Measurements from ENCODE around the gene TSPAN14. TPM values are rescaled to one million over a fixed set of nuclear protein-coding genes. Genes with fewer than 3 reads are reported as not detected.

Gene TSPAN14
- total RNA-seq, 1 experiment from 2014 or later = 73.5 TPM

- TF ChIP-seq HMGA2 (CRISPR knock-in tag; IDR thresholded peaks at IDR 0.05) = no peak
- no peaks in the 10 kb centered on the region for H3K4me1 Mint-ChIP-seq
- H3K27me3 Mint-ChIP-seq (ENCODE audit: low read depth) = no peaks in the 10 kb centered on the region
- peaks cover 64% of the 10 kb centered on the region for H3K36me3 Mint-ChIP-seq
- H3K27ac Mint-ChIP-seq = no peak overlapping the region
- ATAC-seq = no peak
- H3K9me3 Mint-ChIP-seq = no peaks in the 10 kb centered on the region
- ChIA-PET POLR2A (no interaction called here), CTCF (no interaction called here)
- H3K4me3 Mint-ChIP-seq = no peak overlapping the region
- DNase-seq (ENCODE audit: low spot score) = no peak
These were observed 26.6 kb upstream of the TSPAN14 start for GRCh38 chr10:80427541-80427940.

DNA sequence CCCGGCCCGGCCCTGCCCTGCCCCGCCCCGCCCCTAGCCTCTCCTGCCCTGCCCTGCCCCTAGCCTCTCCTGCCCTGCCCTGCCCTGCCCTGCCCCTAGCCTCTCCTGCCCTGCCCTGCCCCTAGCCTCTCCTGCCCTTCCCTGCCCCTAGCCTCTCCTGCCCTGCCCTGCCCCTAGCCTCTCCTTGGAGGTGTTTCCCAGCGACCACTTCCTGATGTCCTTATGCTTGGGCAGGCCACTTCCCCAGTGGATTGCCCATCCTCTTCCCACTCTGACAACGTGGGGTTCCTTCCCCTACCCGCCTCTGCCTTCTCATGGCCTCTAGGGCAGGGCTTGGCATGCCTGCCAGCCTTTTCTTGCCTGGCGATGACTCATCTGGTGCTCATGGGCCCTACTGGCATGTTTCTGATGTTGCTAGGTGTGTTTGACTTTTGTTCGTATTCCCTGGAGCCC, 24.6 kb upstream of the TSPAN14 start:
- no peaks in the 10 kb centered on the region for H3K4me1 Mint-ChIP-seq
- peaks cover 55% of the 10 kb centered on the region for H3K36me3 Mint-ChIP-seq
- H3K27ac Mint-ChIP-seq = no peak overlapping the region; the same call in 1 of the 2 replicates
- CTCF ChIA-PET = interaction anchor here (1.0 to 1.2 kb wide), 3 partner anchors 76 to 233 kb away, joined by 3 to 4 read pairs (median 3); no protein-coding TSS in a partner anchor
- ATAC-seq (no peak), DNase-seq (ENCODE audit: low spot score) (no peak)
- H3K27me3 Mint-ChIP-seq (ENCODE audit: low read depth) = no peaks in the 10 kb centered on the region
- POLR2A ChIA-PET = no interaction called here
- no peak overlapping the region for H3K4me3 Mint-ChIP-seq
- H3K9me3 Mint-ChIP-seq = no peaks in the 10 kb centered on the region
- TF ChIP-seq NR2C2 (CRISPR knock-in tag; IDR thresholded peaks at IDR 0.05) = no peak
- TF ChIP-seq USF1 (CRISPR knock-in tag; IDR thresholded peaks at IDR 0.05) = no peak
- no peak for TF ChIP-seq SMAD4 (CRISPR knock-in tag; IDR thresholded peaks at IDR 0.05)
- TF ChIP-seq ARID4B (CRISPR knock-in tag; IDR thresholded peaks at IDR 0.05; ENCODE audit: borderline replicate concordance) = no peak
- TF ChIP-seq TCF7 (CRISPR knock-in tag; IDR thresholded peaks at IDR 0.05; ENCODE audit: low read depth) = no peak
- no peak for TF ChIP-seq ZNF512 (CRISPR knock-in tag; IDR thresholded peaks at IDR 0.05; ENCODE audit: borderline replicate concordance)
- TF ChIP-seq PREB (CRISPR knock-in tag; IDR thresholded peaks at IDR 0.05; ENCODE audit: borderline replicate concordance) = no peak
- TF ChIP-seq, protein P1, sequence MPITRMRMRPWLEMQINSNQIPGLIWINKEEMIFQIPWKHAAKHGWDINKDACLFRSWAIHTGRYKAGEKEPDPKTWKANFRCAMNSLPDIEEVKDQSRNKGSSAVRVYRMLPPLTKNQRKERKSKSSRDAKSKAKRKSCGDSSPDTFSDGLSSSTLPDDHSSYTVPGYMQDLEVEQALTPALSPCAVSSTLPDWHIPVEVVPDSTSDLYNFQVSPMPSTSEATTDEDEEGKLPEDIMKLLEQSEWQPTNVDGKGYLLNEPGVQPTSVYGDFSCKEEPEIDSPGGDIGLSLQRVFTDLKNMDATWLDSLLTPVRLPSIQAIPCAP (CRISPR knock-in tag; IDR thresholded peaks at IDR 0.05) = no peak
- TF ChIP-seq, protein P2, sequence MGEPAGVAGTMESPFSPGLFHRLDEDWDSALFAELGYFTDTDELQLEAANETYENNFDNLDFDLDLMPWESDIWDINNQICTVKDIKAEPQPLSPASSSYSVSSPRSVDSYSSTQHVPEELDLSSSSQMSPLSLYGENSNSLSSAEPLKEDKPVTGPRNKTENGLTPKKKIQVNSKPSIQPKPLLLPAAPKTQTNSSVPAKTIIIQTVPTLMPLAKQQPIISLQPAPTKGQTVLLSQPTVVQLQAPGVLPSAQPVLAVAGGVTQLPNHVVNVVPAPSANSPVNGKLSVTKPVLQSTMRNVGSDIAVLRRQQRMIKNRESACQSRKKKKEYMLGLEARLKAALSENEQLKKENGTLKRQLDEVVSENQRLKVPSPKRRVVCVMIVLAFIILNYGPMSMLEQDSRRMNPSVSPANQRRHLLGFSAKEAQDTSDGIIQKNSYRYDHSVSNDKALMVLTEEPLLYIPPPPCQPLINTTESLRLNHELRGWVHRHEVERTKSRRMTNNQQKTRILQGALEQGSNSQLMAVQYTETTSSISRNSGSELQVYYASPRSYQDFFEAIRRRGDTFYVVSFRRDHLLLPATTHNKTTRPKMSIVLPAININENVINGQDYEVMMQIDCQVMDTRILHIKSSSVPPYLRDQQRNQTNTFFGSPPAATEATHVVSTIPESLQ (CRISPR knock-in tag; IDR thresholded peaks at IDR 0.05) = no peak
- no peak for TF ChIP-seq MXD4 (CRISPR knock-in tag; IDR thresholded peaks at IDR 0.05; ENCODE audit: borderline replicate concordance)
- TF ChIP-seq MYBL2 (CRISPR knock-in tag; IDR thresholded peaks at IDR 0.05) = no peak
- TF ChIP-seq ZBTB21 (CRISPR knock-in tag; IDR thresholded peaks at IDR 0.05; ENCODE audit: borderline replicate concordance) = no peak
- TF ChIP-seq, protein P3, sequence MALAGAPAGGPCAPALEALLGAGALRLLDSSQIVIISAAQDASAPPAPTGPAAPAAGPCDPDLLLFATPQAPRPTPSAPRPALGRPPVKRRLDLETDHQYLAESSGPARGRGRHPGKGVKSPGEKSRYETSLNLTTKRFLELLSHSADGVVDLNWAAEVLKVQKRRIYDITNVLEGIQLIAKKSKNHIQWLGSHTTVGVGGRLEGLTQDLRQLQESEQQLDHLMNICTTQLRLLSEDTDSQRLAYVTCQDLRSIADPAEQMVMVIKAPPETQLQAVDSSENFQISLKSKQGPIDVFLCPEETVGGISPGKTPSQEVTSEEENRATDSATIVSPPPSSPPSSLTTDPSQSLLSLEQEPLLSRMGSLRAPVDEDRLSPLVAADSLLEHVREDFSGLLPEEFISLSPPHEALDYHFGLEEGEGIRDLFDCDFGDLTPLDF (CRISPR knock-in tag; IDR thresholded peaks at IDR 0.05) = no peak
- no peak for TF ChIP-seq HMGA2 (CRISPR knock-in tag; IDR thresholded peaks at IDR 0.05)
- no peak for TF ChIP-seq ZBTB43 (CRISPR knock-in tag; IDR thresholded peaks at IDR 0.05)
- TF ChIP-seq ZNF121 (CRISPR knock-in tag; IDR thresholded peaks at IDR 0.05) = no peak
- TF ChIP-seq RELA (CRISPR knock-in tag; IDR thresholded peaks at IDR 0.05; ENCODE audit: borderline replicate concordance) = no peak

Data from WTC11 (cell line).